ENCODE results near the gene NAGPA.

The NAGPA gene

GRCh38 chr16:5027575-5028235, 6.0 kb downstream of the NAGPA start:
- TF ChIP-seq CTCF (IDR thresholded peaks at IDR 0.05; ENCODE audit: insufficient read depth, low read length, poor library complexity, severe bottlenecking): no peak
- no peaks in the 10 kb centered on the region for H3K27me3 ChIP-seq (replicated peaks; ENCODE audit: control insufficient read depth, insufficient read depth, low read length)
- H3K4me3 ChIP-seq (replicated peaks; ENCODE audit: low read depth, low read length): no peak overlapping the region
- DNase-seq (ENCODE audit: extremely low read depth, insufficient read length): no peak
- peaks cover 1% of the 10 kb centered on the region for H3K36me3 ChIP-seq (ENCODE audit: control insufficient read depth, insufficient read depth, low read length)

GRCh38 chr16:5027086-5027485, 6.6 kb downstream of the NAGPA start:
- Histone ChIP-seq H3K36me3 (ENCODE audit: control insufficient read depth, insufficient read depth, low read length) (peaks cover 1% of the 10 kb centered on the region), H3K27me3 (replicated peaks; ENCODE audit: control insufficient read depth, insufficient read depth, low read length) (no peaks in the 10 kb centered on the region), H3K4me3 (replicated peaks; ENCODE audit: low read depth, low read length) (no peak overlapping the region)
- no peak for DNase-seq (ENCODE audit: extremely low read depth, insufficient read length)
- no peak for TF ChIP-seq CTCF (IDR thresholded peaks at IDR 0.05; ENCODE audit: insufficient read depth, low read length, poor library complexity, severe bottlenecking)

- no peaks in the 10 kb centered on the region for H3K27me3 ChIP-seq (replicated peaks; ENCODE audit: control insufficient read depth, insufficient read depth, low read length)
- no peak overlapping the region for H3K4me3 ChIP-seq (replicated peaks; ENCODE audit: low read depth, low read length)
- H3K36me3 ChIP-seq (ENCODE audit: control insufficient read depth, insufficient read depth, low read length): peaks cover 1% of the 10 kb centered on the region
- DNase-seq (ENCODE audit: extremely low read depth, insufficient read length): no peak
- TF ChIP-seq CTCF (IDR thresholded peaks at IDR 0.05; ENCODE audit: insufficient read depth, low read length, poor library complexity, severe bottlenecking): no peak
Measured at GRCh38 chr16:5026664-5027063, 7.1 kb downstream of the NAGPA start.

- DNase-seq (ENCODE audit: extremely low read depth, insufficient read length): no peak
- H3K4me3 ChIP-seq (replicated peaks; ENCODE audit: low read depth, low read length): no peak overlapping the region
- peak; percentile 17 for TF ChIP-seq CTCF (IDR thresholded peaks at IDR 0.05; ENCODE audit: insufficient read depth, low read length, poor library complexity, severe bottlenecking)
Measured at GRCh38 chr16:5025171-5025632, 8.5 kb downstream of the NAGPA start.

GRCh38 chr16:5024632-5025031, 9.1 kb downstream of the NAGPA start:
- Histone ChIP-seq H3K4me3 (replicated peaks; ENCODE audit: low read depth, low read length) (no peak overlapping the region), H3K27me3 (replicated peaks; ENCODE audit: control insufficient read depth, insufficient read depth, low read length) (no peaks in the 10 kb centered on the region), H3K36me3 (ENCODE audit: control insufficient read depth, insufficient read depth, low read length) (peaks cover 1% of the 10 kb centered on the region)
- TF ChIP-seq CTCF (IDR thresholded peaks at IDR 0.05; ENCODE audit: insufficient read depth, low read length, poor library complexity, severe bottlenecking): peak; percentile 6
- no peak for DNase-seq (ENCODE audit: extremely low read depth, insufficient read length)

More at GRCh38 chr16:5025171-5025632, 8.5 kb downstream of the NAGPA start:
- H3K36me3 ChIP-seq (ENCODE audit: control insufficient read depth, insufficient read depth, low read length): peaks cover 1% of the 10 kb centered on the region
- H3K27me3 ChIP-seq (replicated peaks; ENCODE audit: control insufficient read depth, insufficient read depth, low read length): no peaks in the 10 kb centered on the region
